IPS DF 4.7 (cell line): ENCODE results near the gene DLX4.

Experiments
- DNase-seq: peaks from one replicate; pipeline ENCODE4 v3.0.0-alpha.2; 2013; ENCODE audit warnings: low spot score; ENCODE audit errors: extremely low read depth

Gene DLX4

GRCh38 chr17:49969134-49969759, at the start of gene DLX4:
Gene DLX4, plus strand, starts transcription at chr17:49969190. Its CDS starts 279 bp downstream, at chr17:49969469.
- no peak for DNase-seq

- DNase-seq = no peak
Observed at GRCh38 chr17:49920030-49920769, 48.8 kb upstream of the DLX4 start.

- no peak for DNase-seq
Observed at GRCh38 chr17:49922095-49922494, 46.9 kb upstream of the DLX4 start.

GRCh38 chr17:49924116-49924515, 44.9 kb upstream of the DLX4 start:
- DNase-seq = no peak

GRCh38 chr17:49924589-49924988, 44.4 kb upstream of the DLX4 start:
- no peak for DNase-seq

- DNase-seq = no peak
Observed at GRCh38 chr17:49925921-49926320, 43.1 kb upstream of the DLX4 start.

GRCh38 chr17:49926886-49927285, 42.1 kb upstream of the DLX4 start:
- no peak for DNase-seq

GRCh38 chr17:49928126-49928800, 40.7 kb upstream of the DLX4 start:
- DNase-seq = no peak

GRCh38 chr17:49928837-49929475, 40.0 kb upstream of the DLX4 start:
- DNase-seq = no peak

GRCh38 chr17:49930880-49931279, 38.1 kb upstream of the DLX4 start:
- no peak for DNase-seq

- no peak for DNase-seq
Observed at GRCh38 chr17:49931416-49932137, 37.4 kb upstream of the DLX4 start.

- DNase-seq = no peak
Observed at GRCh38 chr17:49932138-49932723, 36.8 kb upstream of the DLX4 start.

- DNase-seq = no peak
Observed at GRCh38 chr17:49932901-49933300, 36.1 kb upstream of the DLX4 start.

- DNase-seq = no peak
Observed at GRCh38 chr17:49935526-49936210, 33.3 kb upstream of the DLX4 start.

- no peak for DNase-seq
Observed at GRCh38 chr17:49936386-49936785, 32.6 kb upstream of the DLX4 start.

GRCh38 chr17:49939318-49939717, 29.7 kb upstream of the DLX4 start:
- DNase-seq = no peak

GRCh38 chr17:49941427-49941826, 27.6 kb upstream of the DLX4 start:
- DNase-seq = no peak

- DNase-seq = no peak
Observed at GRCh38 chr17:49942947-49943346, 26.0 kb upstream of the DLX4 start.

GRCh38 chr17:49944273-49944870, 24.6 kb upstream of the DLX4 start:
- DNase-seq = no peak

GRCh38 chr17:49946208-49946607, 22.8 kb upstream of the DLX4 start:
- DNase-seq = no peak
